ENCODE data around the gene AVEN. TPM values are rescaled to one million over a fixed set of nuclear protein-coding genes. Genes with fewer than 3 reads are reported as not detected.

The AVEN gene
- total RNA-seq, 3 donors from 2014 or later, result 13.5 to 18.4 (median 13.8) TPM

DNA sequence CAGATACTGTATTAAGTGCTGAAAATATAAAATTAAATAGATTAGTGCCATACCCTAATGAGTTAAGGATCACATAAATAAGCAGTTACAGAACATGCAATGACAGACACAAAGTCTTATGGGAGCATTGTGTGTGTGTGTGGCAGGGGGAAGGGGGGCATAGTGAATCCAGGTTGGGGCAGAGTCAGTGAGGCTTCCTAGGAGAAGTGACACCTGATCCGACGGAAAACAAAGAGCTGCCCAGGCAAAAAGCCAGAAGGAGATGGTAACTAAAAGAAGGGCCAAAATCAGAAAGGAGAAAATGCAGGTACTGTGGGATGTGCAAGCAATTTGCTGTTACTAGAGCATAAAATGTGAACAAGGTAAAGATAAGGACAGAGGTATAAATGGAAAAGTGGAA lies 150.8 kb downstream of the AVEN start:
- Histone ChIP-seq H3K9me3 (no peaks in the 10 kb centered on the region), H3K27ac (no peak overlapping the region), H3K4me1 (no peaks in the 10 kb centered on the region), H3K36me3 (no peaks in the 10 kb centered on the region), H3K27me3 (no peaks in the 10 kb centered on the region), H3K4me3 (no peak overlapping the region)
- intact Hi-C loops (cut with DNase I; ENCODE audit: low total_unique reads), result no loop called here
- no peak for TF ChIP-seq POLR2A (IDR thresholded peaks at IDR 0.05)
- TF ChIP-seq, protein P1, sequence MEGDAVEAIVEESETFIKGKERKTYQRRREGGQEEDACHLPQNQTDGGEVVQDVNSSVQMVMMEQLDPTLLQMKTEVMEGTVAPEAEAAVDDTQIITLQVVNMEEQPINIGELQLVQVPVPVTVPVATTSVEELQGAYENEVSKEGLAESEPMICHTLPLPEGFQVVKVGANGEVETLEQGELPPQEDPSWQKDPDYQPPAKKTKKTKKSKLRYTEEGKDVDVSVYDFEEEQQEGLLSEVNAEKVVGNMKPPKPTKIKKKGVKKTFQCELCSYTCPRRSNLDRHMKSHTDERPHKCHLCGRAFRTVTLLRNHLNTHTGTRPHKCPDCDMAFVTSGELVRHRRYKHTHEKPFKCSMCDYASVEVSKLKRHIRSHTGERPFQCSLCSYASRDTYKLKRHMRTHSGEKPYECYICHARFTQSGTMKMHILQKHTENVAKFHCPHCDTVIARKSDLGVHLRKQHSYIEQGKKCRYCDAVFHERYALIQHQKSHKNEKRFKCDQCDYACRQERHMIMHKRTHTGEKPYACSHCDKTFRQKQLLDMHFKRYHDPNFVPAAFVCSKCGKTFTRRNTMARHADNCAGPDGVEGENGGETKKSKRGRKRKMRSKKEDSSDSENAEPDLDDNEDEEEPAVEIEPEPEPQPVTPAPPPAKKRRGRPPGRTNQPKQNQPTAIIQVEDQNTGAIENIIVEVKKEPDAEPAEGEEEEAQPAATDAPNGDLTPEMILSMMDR (IDR thresholded peaks at IDR 0.05), result no peak
- TF ChIP-seq POLR2AphosphoS5 (IDR thresholded peaks at IDR 0.05), result no peak
- DNase-seq (ENCODE audit: low spot score in 2 of 2), result no peak

GRCh38 chr15:33882921-33883320 lies 156.1 kb downstream of the AVEN start:
- H3K9me3 ChIP-seq, result no peaks in the 10 kb centered on the region
- H3K27me3 ChIP-seq, result no peaks in the 10 kb centered on the region
- H3K36me3 ChIP-seq, result no peaks in the 10 kb centered on the region
- no peaks in the 10 kb centered on the region for H3K4me1 ChIP-seq
- DNase-seq (ENCODE audit: low spot score in 2 of 2), result no peak
- no peak overlapping the region for H3K27ac ChIP-seq
- TF ChIP-seq POLR2A (IDR thresholded peaks at IDR 0.05), result no peak
- no peak for TF ChIP-seq POLR2AphosphoS5 (IDR thresholded peaks at IDR 0.05)
- TF ChIP-seq, protein P1 (IDR thresholded peaks at IDR 0.05), result no peak
- H3K4me3 ChIP-seq, result no peak overlapping the region
- intact Hi-C loops (cut with DNase I; ENCODE audit: low total_unique reads), result no loop called here

DNA sequence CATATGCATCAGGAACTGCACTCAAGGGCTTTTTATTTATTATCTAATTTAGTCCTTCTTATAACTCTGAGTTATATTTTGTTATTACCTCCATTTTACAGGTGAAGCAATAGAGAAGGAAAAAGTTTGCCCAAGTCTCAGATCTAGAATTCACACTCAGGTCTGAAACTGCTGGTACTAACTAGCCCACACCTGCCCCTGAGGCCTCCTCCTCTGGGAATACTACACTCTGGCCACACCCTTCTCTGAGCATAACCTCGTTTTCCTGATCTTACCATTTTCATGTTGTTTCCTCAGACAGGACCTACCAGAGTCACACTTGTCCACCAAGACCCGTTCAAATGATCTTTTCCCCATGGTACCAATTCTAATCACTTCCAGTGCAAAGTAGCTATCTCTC lies 164.8 kb downstream of the AVEN start:
- no peak for DNase-seq (ENCODE audit: low spot score in 2 of 2)
- intact Hi-C loops (cut with DNase I; ENCODE audit: low total_unique reads), result no loop called here
- TF ChIP-seq POLR2A (IDR thresholded peaks at IDR 0.05) (no peak), POLR2AphosphoS5 (IDR thresholded peaks at IDR 0.05) (no peak)
- TF ChIP-seq, protein P1 (IDR thresholded peaks at IDR 0.05), result no peak
- Histone ChIP-seq H3K27me3 (no peaks in the 10 kb centered on the region), H3K9me3 (no peaks in the 10 kb centered on the region), H3K4me3 (no peak overlapping the region), H3K27ac (no peak overlapping the region), H3K4me1 (no peaks in the 10 kb centered on the region), H3K36me3 (no peaks in the 10 kb centered on the region)

DNA sequence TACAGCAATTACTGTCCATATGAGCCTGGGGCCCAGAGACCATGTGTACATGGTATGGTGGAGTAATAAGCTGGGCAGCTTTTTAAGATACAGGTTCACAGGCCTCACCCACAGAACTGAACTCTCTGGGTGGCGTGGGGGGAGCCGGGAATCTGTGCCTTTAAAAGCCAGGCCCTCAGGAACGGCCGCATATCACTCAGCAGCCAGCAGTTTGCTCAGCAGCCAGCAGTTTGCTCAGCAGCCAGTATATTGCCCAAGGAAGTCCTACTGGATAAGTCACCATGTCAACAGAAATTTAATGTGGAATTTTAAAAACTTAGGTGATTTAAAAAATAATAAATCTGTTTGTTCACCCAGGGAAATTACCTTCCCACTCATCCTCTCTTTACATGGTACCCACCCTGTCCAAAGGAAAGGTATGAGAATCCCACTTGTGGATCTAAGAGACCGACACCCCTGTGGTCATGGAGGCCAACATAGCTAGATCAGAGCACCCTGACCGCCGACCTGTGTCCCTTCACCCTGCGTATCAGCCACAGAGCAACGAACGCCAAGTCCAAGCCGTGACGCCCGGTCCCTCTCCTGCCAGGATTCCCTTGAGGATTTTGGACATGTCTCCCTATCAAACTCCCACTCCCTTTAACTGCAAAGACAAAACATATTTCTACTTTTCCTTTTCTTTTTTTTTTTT lies 166.4 kb downstream of the AVEN start:
- Histone ChIP-seq H3K27me3 (no peaks in the 10 kb centered on the region), H3K4me1 (no peaks in the 10 kb centered on the region), H3K9me3 (no peaks in the 10 kb centered on the region), H3K36me3 (no peaks in the 10 kb centered on the region), H3K27ac (no peak overlapping the region), H3K4me3 (no peak overlapping the region)
- DNase-seq (ENCODE audit: low spot score in 2 of 2), result no peak
- TF ChIP-seq POLR2A (IDR thresholded peaks at IDR 0.05) (no peak), POLR2AphosphoS5 (IDR thresholded peaks at IDR 0.05) (no peak)
- TF ChIP-seq, protein P1 (IDR thresholded peaks at IDR 0.05), result no peak
- intact Hi-C loops (cut with DNase I; ENCODE audit: low total_unique reads), result no loop called here

GRCh38 chr15:33871980-33872379 lies 167.0 kb downstream of the AVEN start:
- Histone ChIP-seq H3K4me1 (no peaks in the 10 kb centered on the region), H3K27me3 (no peaks in the 10 kb centered on the region), H3K27ac (no peak overlapping the region), H3K9me3 (no peaks in the 10 kb centered on the region), H3K36me3 (no peaks in the 10 kb centered on the region), H3K4me3 (no peak overlapping the region)
- TF ChIP-seq POLR2AphosphoS5 (IDR thresholded peaks at IDR 0.05) (no peak), POLR2A (IDR thresholded peaks at IDR 0.05) (no peak)
- TF ChIP-seq, protein P1 (IDR thresholded peaks at IDR 0.05), result no peak
- intact Hi-C loops (cut with DNase I; ENCODE audit: low total_unique reads), result no loop called here
- no peak for DNase-seq (ENCODE audit: low spot score in 2 of 2)

All from breast epithelium (tissue), 4 donors.